GM12892 (cell line): ENCODE data around the gene RNF6.

Experiments
- POLR2A ChIP-seq: IDR thresholded peaks from 2 replicates; pipeline ENCODE4 v1.6.1; 2011; ENCODE audit warnings: low read depth, low read length, control low read depth
- POLR2AphosphoS5 ChIP-seq: IDR thresholded peaks from 2 replicates; pipeline ENCODE4 v1.6.1; 2011; ENCODE audit warnings: low read depth, low read length, control low read depth

GRCh38 chr13:26254583-26255111 is 32.5 kb upstream of the RNF6 start:
- TF ChIP-seq POLR2A = no peak
- no peak for TF ChIP-seq POLR2AphosphoS5
